Stomach (tissue), 9 donors: ENCODE data around the gene BCL11B. TPM values are rescaled to one million over a fixed set of nuclear protein-coding genes. Genes with fewer than 3 reads are reported as not detected.

ENCODE experiments used
- DNase-seq, 2 donors: peaks; one replicate each; pipeline versions ENCODE4 v3.0.0 to v3.0.0-alpha.2; 2013 to 2019
- H3K27ac ChIP-seq, 5 donors: fragments of 200-600 bp in 4 of 5; sonication (generic) in 4 of 5; one replicate each; pipeline ENCODE4 v1.5.1; 2013 to 2019; ENCODE audit warnings: mild to moderate bottlenecking in 1 of 5, moderate library complexity in 1 of 5
- H3K27me3 ChIP-seq, 3 donors: fragments of 200-600 bp; sonication (generic); one replicate each; pipeline ENCODE4 v1.5.1; 2017 to 2019; ENCODE audit warnings: mixed run types in 1 of 3
- H3K36me3 ChIP-seq, 4 donors: fragments of 200-600 bp; sonication (generic); 1 replicate in 3 of 4; 2 replicates in 1 of 4; pipeline ENCODE4 v1.5.1; 2016 to 2019
- H3K4me1 ChIP-seq, 4 donors: fragments of 200-600 bp; sonication (generic); one replicate each; pipeline ENCODE4 v1.5.1; 2016 to 2019
- H3K4me3 ChIP-seq, 4 donors: fragments of 200-600 bp; sonication (generic) in 3 of 4; one replicate each; pipeline ENCODE4 v1.5.1; 2016 to 2019; ENCODE audit warnings: mild to moderate bottlenecking in 1 of 4
- H3K9me3 ChIP-seq, 4 donors: fragments of 200-600 bp; sonication (generic); one replicate each; pipeline ENCODE4 v1.5.1; 2016 to 2019
- CTCF ChIP-seq, 7 experiments: fragments of 450-650 bp in 4 of 7; fragments of 200-600 bp in 3 of 7; sonication (generic) in 3 of 7; IDR thresholded peaks; one replicate each; pipeline ENCODE4 v1.5.1; 2016 to 2019; ENCODE audit warnings: antibody characterized with exemption in 7 of 7, control low read depth in 2 of 7, mild to moderate bottlenecking in 1 of 7
- EP300 ChIP-seq: sonication (generic); formaldehyde crosslinking; IDR thresholded peaks from one replicate; pipeline ENCODE4 v1.6.1; 2017; ENCODE audit warnings: antibody characterized with exemption
- POLR2A ChIP-seq, 4 donors: fragments of 450-650 bp; IDR thresholded peaks; one replicate each; pipeline ENCODE4 v1.6.1; 2016; ENCODE audit warnings: antibody characterized with exemption in 4 of 4, control low read depth in 2 of 4, mild to moderate bottlenecking in 1 of 4, moderate library complexity in 1 of 4
- POLR2AphosphoS5 ChIP-seq, 3 donors: sonication (generic); formaldehyde crosslinking; IDR thresholded peaks; one replicate each; pipeline ENCODE4 v1.6.1; 2016; ENCODE audit warnings: antibody characterized with exemption in 3 of 3
- WGBS, 5 donors: extraction: QIAGEN DNeasy Blood & Tissue Kit in 3 of 5; methylation state at CpG; one replicate each; pipeline versions ENCODE4 v1.1.5 to v1.1.7; 2013 to 2018; 5-methylcytosine and 5-hydroxymethylcytosine counted together
- intact Hi-C: fragments of 100-400 bp; cut with DNase I; formaldehyde crosslinking; loops from one replicate; pipeline ENCODE4 v1.15.1; 2023; ENCODE audit warnings: low total_unique reads
- polyA plus RNA-seq, 3 donors: library from polyadenylated mRNA; stranded (reverse); fragments of 200-250 nt; gene quantifications; one replicate each; pipeline ENCODE4 v1.2.3, GENCODE V29; 2013
- total RNA-seq, 5 donors: library from RNA; depleted of rRNA; stranded (reverse); fragments of >200 nt; gene quantifications; one replicate each; pipeline versions ENCODE4 v1.1.0 to v1.2.3, GENCODE V29; 2014 to 2016
- donor health status: healthy with polysubstance abuse.
- donor health status: Bipolar disorder and iron deficiency.
- donor health status: healthy.

The BCL11B gene
- total and polyA plus RNA-seq, 8 donors, result 0.15 to 9.6 (median 1.3) TPM; not detected in 1

- TF ChIP-seq POLR2A (IDR thresholded peaks at IDR 0.05), result no peak
- no peak for TF ChIP-seq EP300
- intact Hi-C loops, result no loop called here
- Histone ChIP-seq H3K4me3 (no peak overlapping the region), H3K27me3 (no peaks in the 10 kb centered on the region), H3K27ac (no peak overlapping the region), H3K4me1 (peaks cover 6 to 33% (median 21%) of the 10 kb centered on the region in 4 donors), H3K9me3 (no peaks in the 10 kb centered on the region), H3K36me3 (no peaks in the 10 kb centered on the region)
- no peak for DNase-seq
- WGBS, 5 donors, result 85 to 96% (median 93%) methylated on average over 4 to 7 of the region's 7 CpGs
Measured at GRCh38 chr14:99194136-99194535, 77.9 kb downstream of the BCL11B start.

DNA sequence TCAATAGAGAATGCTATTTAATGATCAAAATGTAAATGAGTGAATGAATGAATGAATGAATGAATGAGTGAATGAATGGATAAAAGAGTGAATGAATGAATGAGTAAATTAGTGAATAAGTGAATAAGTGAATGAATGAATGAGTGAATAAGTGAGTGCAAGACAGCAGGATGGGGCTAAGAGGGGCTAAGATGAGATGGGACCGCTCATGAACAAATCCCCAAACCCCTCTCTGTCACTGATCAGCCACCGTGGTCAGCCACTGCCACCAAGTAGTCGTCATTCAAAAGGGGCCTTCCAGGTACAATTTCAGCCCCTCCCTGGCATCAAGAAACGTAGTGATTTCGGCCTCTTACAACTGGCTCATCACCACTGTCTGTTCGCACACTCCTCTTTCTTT lies 79.2 kb downstream of the BCL11B start:
- DNase-seq, result no peak
- Histone ChIP-seq H3K27me3 (peaks cover 0 to 6% (median 0%) of the 10 kb centered on the region in 3 donors), H3K9me3 (no peaks in the 10 kb centered on the region), H3K4me1 (peaks cover 6 to 33% (median 21%) of the 10 kb centered on the region in 4 donors), H3K4me3 (peak overlapping the region in 3 of 4 donors; percentile 39 to 52 (median 46)), H3K36me3 (no peaks in the 10 kb centered on the region), H3K27ac (peak overlapping the region in 2 of 5 donors; percentile 55 to 69)
- intact Hi-C loops, result no loop called here
- 60 to 82% (median 75%) methylated on average over 6 of the region's 6 CpGs for WGBS, 5 donors
- TF ChIP-seq POLR2A (IDR thresholded peaks at IDR 0.05) (no peak), CTCF (IDR thresholded peaks at IDR 0.05) (no peak), EP300 (no peak), POLR2AphosphoS5 (IDR thresholded peaks at IDR 0.05) (no peak)

GRCh38 chr14:99192028-99192621 lies 79.9 kb downstream of the BCL11B start:
- intact Hi-C loops, result no loop called here
- H3K27ac ChIP-seq, result peak overlapping the region in 4 of 5 donors; percentile 29 to 69 (median 56)
- WGBS, 5 donors, result 9 to 22% (median 16%) methylated on average over 25 to 26 of the region's 26 CpGs

DNA sequence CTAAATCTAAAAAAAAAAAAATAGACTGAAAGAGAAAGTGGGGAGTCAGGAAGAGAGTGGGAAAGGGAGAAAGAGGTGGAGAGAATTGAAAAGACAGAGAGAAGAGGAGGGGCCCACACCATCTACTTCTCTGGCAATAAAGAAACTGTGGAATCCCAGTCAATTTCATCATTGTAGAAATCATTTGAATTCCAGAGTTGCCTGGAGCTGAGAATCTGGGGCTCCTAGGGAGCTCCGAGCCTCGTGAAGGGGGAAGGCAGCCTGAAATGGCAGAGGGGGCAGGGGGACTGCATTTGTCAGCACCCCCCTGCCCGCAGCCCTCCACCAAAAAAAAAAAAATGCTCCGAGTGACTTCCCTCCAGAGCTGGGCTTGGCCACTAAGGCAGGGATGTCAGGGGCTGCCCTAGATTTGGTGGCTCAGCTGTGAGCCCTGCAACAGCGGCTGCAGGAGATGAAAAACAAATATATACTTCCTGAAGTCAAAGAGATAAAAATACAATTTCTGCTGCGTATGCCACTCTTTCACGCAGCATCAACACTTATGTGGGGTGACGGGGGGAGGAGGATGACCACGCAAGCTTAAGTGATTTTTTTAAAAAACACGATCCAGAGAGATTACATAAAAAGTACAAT lies 80.5 kb downstream of the BCL11B start:
- WGBS, 5 donors, result 1 to 17% (median 5%) methylated on average over 10 of the region's 10 CpGs
- H3K27me3 ChIP-seq, result peaks cover 0 to 11% (median 0%) of the 10 kb centered on the region in 3 donors
- no peak for DNase-seq
- peaks cover 6 to 33% (median 21%) of the 10 kb centered on the region in 4 donors for H3K4me1 ChIP-seq
- no peaks in the 10 kb centered on the region for H3K9me3 ChIP-seq
- TF ChIP-seq POLR2AphosphoS5 (IDR thresholded peaks at IDR 0.05) (no peak), EP300 (no peak), CTCF (IDR thresholded peaks at IDR 0.05) (no peak), POLR2A (IDR thresholded peaks at IDR 0.05) (no peak)
- peak overlapping the region in 4 of 5 donors; percentile 29 to 69 (median 56) for H3K27ac ChIP-seq
- H3K4me3 ChIP-seq, result peak overlapping the region; percentile 39 to 52 (median 48)
- H3K36me3 ChIP-seq, result no peaks in the 10 kb centered on the region
- intact Hi-C loops, result no loop called here

More at GRCh38 chr14:99192028-99192621, 79.9 kb downstream of the BCL11B start:
- H3K4me1 ChIP-seq, result peaks cover 6 to 33% (median 21%) of the 10 kb centered on the region in 4 donors
- H3K9me3 ChIP-seq, result no peaks in the 10 kb centered on the region
- peak; percentile 71 to 91 for DNase-seq
- no peaks in the 10 kb centered on the region for H3K36me3 ChIP-seq
- peaks cover 0 to 8% (median 0%) of the 10 kb centered on the region in 3 donors for H3K27me3 ChIP-seq
- no peak for TF ChIP-seq CTCF (IDR thresholded peaks at IDR 0.05)
- no peak for TF ChIP-seq POLR2A (IDR thresholded peaks at IDR 0.05)
- TF ChIP-seq EP300, result no peak
- TF ChIP-seq POLR2AphosphoS5 (IDR thresholded peaks at IDR 0.05), result peak in 1 of 3 donors; percentile 33
- peak overlapping the region; percentile 39 to 52 (median 48) for H3K4me3 ChIP-seq
